ENCODE data around the gene UNKL.

Gene UNKL

GRCh38 chr16:1457489-1458245 lies 43.2 kb upstream of the UNKL start:
- FAIRE-seq (no peak), DNase-seq (ENCODE audit: insufficient read length, low spot score) (no peak)
- TF ChIP-seq CTCF (IDR thresholded peaks at IDR 0.05; ENCODE audit: insufficient read depth, missing control alignments): no peak

- TF ChIP-seq CTCF (IDR thresholded peaks at IDR 0.05; ENCODE audit: insufficient read depth, missing control alignments): no peak
- no peak for DNase-seq (ENCODE audit: insufficient read length, low spot score)
- no peak for FAIRE-seq
These were observed 42.4 kb upstream of the UNKL start for GRCh38 chr16:1456951-1457350.

- FAIRE-seq (no peak), DNase-seq (ENCODE audit: insufficient read length, low spot score) (no peak)
- no peak for TF ChIP-seq CTCF (IDR thresholded peaks at IDR 0.05; ENCODE audit: insufficient read depth, missing control alignments)
These were observed 41.0 kb upstream of the UNKL start for GRCh38 chr16:1455190-1456171.

GRCh38 chr16:1454561-1454960 lies 40.1 kb upstream of the UNKL start:
- no peak for FAIRE-seq
- no peak for TF ChIP-seq CTCF (IDR thresholded peaks at IDR 0.05; ENCODE audit: insufficient read depth, missing control alignments)
- no peak for DNase-seq (ENCODE audit: insufficient read length, low spot score)

- TF ChIP-seq CTCF (IDR thresholded peaks at IDR 0.05; ENCODE audit: insufficient read depth, missing control alignments): no peak
- no peak for FAIRE-seq
These were observed 38.8 kb upstream of the UNKL start for GRCh38 chr16:1453316-1453715.

GRCh38 chr16:1452530-1452929 lies 38.0 kb upstream of the UNKL start:
- FAIRE-seq (no peak), DNase-seq (ENCODE audit: insufficient read length, low spot score) (no peak)
- no peak for TF ChIP-seq CTCF (IDR thresholded peaks at IDR 0.05; ENCODE audit: insufficient read depth, missing control alignments)

More at GRCh38 chr16:1453316-1453715, 38.8 kb upstream of the UNKL start:
- no peak for DNase-seq (ENCODE audit: insufficient read length, low spot score)
